NCI-H2107 (cell line): ENCODE data around the gene LY6G6F.

Experiments
- DNase-seq: peaks from one replicate; lab custom pipeline; 2025; lab: John Stamatoyannopoulos, UW

Gene LY6G6F

GRCh38 chr6:31676904-31677303 is 29.8 kb upstream of the LY6G6F start:
- no peak for DNase-seq

GRCh38 chr6:31677955-31678354 is 28.7 kb upstream of the LY6G6F start:
- DNase-seq: no peak

- no peak for DNase-seq
These were observed 26.2 kb upstream of the LY6G6F start, which contains the start of gene LY6G5C for GRCh38 chr6:31680226-31681134. TSS of gene LY6G5C (minus strand) at chr6:31681067. CDS start at chr6:31680373, 694 bp downstream.

- DNase-seq: no peak
These were observed 25.5 kb upstream of the LY6G6F start for GRCh38 chr6:31681135-31681671.

- no peak for DNase-seq
These were observed 23.1 kb upstream of the LY6G6F start for GRCh38 chr6:31683591-31683990.

GRCh38 chr6:31686483-31686882 is 20.2 kb upstream of the LY6G6F start:
- no peak for DNase-seq

- DNase-seq: no peak
These were observed 19.3 kb upstream of the LY6G6F start for GRCh38 chr6:31687321-31687720.

GRCh38 chr6:31687860-31688693 is 18.6 kb upstream of the LY6G6F start:
- no peak for DNase-seq

- DNase-seq: no peak
These were observed 17.2 kb upstream of the LY6G6F start for GRCh38 chr6:31689249-31690110.

GRCh38 chr6:31690231-31691077 is 16.2 kb upstream of the LY6G6F start:
- no peak for DNase-seq

- DNase-seq: no peak
These were observed 15.6 kb upstream of the LY6G6F start for GRCh38 chr6:31691078-31691463.

- DNase-seq: no peak
These were observed 15.0 kb upstream of the LY6G6F start for GRCh38 chr6:31691564-31692108.

GRCh38 chr6:31692353-31692752 is 14.3 kb upstream of the LY6G6F start:
- no peak for DNase-seq

GRCh38 chr6:31692886-31693285 is 13.8 kb upstream of the LY6G6F start:
- DNase-seq: no peak

GRCh38 chr6:31693535-31693934 is 13.1 kb upstream of the LY6G6F start:
- no peak for DNase-seq

- DNase-seq: no peak
These were observed 9.1 kb upstream of the LY6G6F start for GRCh38 chr6:31697555-31697954.

- no peak for DNase-seq
These were observed 5.8 kb upstream of the LY6G6F start for GRCh38 chr6:31700740-31701401.

- DNase-seq: no peak
These were observed 4.8 kb upstream of the LY6G6F start for GRCh38 chr6:31701666-31702404.

- no peak for DNase-seq
These were observed 4.3 kb upstream of the LY6G6F start for GRCh38 chr6:31702405-31702818.
